Germinal center (tissue), 1 donor: ENCODE measurements around the gene RGS10.
"Not testable (repeated sequence)": the region's sequence is repeated elsewhere in the genome, so short reads cannot be mapped to it uniquely, and the experiment has no call there.

ENCODE experiments used
- DNase-seq: peaks from one replicate; pipeline ENCODE4 v3.0.0; 2012; ENCODE audit warnings: mixed read lengths, low spot score

RGS10 gene, protein sequence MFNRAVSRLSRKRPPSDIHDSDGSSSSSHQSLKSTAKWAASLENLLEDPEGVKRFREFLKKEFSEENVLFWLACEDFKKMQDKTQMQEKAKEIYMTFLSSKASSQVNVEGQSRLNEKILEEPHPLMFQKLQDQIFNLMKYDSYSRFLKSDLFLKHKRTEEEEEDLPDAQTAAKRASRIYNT

DNA sequence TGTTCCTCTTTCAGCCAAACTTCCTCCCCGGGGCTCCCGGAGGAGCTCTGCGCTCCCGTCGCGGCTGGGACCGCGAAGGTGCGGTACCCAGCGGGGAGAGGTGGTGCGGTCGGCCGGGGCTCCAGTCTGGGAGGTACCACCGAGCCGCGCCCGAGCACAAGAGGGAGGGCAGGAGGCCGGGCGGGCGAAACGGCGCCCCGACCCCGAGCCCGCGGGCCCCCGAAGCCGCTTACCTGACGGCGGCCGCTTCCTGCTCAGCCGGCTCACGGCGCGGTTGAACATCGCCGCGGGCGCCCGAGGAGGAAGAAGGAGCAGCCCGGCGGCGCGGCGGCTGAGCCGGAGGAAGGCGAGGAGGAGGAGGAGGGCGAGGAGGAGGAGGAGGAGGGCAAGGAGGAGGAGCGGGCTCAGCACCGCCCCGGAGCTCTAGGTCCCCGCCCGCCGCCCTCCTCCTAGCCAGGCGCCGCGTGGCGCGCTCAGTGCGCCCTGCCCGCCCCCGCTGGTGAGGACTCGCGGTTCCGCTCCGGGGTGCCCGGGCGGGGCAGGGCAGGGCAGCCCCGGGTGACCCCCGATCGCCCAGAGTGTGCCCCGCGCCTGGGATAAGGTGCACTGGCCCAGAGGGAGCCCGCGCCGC, at the start of gene RGS10:
Gene RGS10 (minus strand): TSS at position 363 of the 631 bp plus-strand sequence. CDS start 81 bp downstream, at position 282.
- peak; percentile 85 for DNase-seq

DNA sequence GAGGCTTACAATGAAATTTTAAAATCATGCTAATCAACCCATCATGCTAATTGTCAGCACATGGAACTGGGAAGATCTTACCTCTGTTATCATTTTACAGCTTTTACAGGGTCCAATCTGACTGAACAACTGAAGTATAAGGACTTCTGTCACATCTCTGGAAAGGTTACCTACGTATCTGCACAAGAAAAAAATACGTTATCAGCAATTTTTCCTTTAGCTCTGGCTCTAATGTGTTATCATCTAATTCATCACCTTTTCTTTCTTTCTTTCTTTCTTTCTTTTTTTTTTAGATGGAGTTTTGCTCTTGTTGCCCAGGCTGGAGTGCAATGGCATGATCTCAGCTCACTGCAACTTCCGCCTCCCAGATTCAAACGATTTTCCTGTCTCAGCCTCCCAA, 45.6 kb upstream of the RGS10 start:
- DNase-seq = no peak

DNA sequence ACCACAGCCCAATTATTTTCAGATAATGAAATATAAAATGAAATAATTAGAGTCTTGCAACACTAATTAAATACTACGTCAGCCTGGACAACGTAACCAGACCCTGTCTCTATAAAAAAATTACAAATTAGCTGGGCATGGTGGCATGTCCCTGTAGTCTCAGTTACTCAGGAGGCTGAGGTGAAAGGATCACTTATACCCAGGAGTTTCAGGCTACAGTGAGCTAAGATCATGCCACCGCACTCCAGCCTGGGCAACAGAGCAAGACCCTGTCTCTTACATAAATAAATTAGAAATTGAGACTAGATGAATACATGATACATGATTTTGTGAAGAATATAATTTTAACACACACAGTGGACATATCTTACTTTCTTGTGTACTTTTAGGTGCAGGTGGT, 35.8 kb upstream of the RGS10 start:
- no peak for DNase-seq

DNA sequence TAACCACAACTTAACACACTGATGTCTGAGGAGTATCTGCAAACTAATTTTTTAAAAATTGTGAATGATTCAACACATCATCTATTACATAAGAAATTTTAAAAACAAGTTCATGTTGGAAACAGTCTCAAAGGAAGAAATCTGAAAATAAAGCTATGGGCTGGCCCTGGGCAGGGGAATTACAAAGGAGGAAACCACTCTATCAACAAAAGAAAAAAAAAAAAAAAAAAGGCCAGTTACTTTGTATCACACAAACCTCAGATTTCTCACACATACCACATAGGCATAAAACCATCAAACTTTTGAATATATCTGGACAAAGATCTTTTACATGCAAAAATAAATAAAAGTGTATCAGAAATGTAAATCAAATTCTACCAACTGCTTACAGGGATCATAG, 33.5 kb upstream of the RGS10 start:
- DNase-seq = no peak

DNA sequence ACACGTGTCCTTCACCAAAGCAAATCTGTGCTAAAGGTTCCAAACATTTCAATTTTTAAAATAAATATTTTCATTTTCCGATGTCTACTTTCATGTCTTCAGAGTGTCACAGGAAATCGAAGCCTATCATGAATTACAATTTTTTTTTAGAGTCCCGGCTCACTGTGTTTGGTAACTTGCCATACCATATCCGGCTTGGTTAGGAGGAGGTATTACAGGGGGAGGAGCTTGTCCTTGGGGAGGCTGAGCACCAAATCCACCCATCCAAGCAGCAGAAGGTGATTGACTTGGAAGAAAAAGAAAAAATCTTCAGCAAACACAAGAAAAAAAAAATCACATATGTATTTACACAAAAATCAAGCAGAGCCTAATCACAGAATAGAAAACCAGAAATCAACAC, 33.0 kb upstream of the RGS10 start:
- no peak for DNase-seq

DNA sequence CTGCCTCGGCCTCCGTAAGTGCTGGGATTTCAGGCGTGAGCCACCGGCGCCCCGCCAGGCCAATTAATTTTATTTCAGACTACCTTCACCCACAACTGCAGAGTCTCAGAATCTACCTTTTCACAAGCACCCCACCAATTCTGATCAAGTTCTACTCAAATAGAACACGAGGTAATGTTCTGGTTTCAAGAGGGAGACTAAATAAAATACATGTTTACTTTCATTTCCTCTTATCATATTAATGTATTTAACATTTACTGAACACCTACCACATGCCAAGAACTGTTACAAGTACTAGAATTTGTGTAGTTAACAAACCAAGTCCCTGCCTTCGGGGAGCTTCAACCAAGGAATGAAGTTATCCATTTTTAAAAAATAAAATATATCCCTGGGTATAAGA, 25.5 kb upstream of the RGS10 start:
- DNase-seq = peak; percentile 44

DNA sequence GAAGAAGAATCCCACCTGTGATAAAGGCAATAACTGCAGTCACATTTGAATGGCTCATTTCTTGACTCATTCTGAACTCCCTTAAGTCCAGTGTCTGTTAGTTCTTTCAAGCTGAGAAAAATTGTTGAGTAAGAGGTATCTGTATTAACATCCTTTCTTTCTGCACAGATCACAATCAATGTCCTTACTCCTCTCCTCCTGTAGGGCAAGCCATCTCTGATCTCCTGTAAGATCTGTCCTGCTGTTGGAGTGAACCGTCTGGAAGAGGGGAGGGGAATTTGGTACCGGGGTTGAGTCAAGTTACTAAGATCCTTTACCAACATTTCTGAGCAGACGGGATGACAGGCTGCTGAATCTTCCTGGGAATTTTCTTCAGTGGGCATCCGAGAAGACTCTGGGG, 19.6 kb upstream of the RGS10 start:
- DNase-seq = no peak

DNA sequence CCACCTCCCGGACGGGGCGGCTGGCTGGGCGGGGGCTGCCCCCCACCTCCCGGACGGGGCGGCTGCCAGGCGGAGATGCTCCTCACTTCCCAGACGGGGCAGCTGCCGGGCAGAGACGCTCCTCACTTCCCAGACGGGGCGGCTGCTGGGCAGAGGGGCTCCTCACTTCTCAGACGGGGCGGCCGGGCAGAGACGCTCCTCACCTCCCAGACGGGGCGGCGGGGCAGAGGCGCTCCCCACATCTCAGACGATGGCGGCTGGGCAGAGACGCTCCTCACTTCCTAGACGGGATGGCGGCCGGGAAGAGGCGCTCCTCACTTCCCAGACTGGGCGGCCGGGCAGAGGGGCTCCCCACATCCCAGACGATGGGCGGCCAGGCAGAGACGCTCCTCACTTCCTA, 17.0 kb upstream of the RGS10 start:
- not testable (repeated sequence) for DNase-seq

DNA sequence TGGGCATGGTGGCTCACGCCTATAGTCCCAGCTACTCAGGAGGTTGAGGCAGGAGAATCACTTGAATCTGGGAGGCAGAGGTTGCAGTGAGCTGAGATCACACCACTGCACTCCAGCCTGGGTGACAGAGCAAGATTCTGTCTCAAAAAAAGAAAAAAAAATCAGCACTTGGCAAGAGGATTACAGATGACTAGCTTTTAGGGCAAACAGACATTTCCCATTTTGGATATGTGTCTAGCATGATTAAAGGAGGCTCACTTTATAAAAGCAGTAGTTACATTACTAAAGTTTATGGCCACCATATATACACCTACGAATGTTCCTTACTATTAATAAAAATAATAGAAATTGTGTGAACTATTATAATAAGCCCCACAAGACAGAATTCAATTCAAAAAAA, 13.6 kb upstream of the RGS10 start:
- DNase-seq = not testable (repeated sequence)

DNA sequence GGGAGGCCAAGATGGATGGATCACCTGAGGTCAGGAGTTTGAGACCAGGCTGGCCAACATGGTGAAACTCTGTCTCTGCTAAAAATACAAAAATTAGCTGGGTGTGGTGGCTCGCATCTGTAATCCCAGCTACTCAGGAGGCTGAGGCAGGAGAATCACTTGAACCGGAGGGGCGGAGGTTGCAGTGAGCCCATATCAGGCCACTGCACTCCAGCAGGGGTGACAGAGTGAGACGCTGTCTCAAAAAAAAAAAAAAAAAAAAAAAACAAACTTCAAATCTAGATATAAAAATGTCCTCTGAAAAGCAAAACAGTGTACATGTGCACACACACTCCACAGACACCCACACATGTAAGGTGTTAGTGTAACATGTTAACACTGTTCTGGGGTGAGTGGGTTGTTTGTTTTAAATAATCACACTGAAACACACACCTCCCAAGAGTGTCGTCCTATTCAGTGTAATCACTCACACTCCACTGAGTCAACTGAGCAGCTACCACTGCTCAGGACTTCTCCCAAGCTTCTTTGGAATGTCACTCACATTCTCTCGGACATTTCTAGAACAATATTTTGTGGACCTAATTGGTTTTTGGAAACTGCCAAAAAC, 12.8 kb upstream of the RGS10 start:
- no peak for DNase-seq

DNA sequence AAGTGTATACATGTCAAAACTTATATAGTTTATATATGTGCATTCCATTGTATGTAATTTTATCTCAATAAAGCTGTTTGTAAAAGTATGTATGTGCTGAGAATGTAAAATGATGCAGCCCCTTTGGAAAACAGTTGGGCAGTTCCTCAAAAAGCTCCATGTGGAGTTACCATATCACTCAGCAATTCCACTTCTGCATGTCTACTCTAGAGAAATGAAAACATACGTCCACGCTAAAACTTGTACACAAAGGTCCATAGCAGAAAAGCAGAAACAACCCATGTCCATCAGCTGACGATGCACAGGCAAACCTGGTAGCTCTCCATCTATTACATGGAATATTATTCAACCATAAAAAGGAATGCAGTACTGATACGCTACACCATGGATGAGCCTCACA, 8.3 kb upstream of the RGS10 start:
- DNase-seq = no peak

DNA sequence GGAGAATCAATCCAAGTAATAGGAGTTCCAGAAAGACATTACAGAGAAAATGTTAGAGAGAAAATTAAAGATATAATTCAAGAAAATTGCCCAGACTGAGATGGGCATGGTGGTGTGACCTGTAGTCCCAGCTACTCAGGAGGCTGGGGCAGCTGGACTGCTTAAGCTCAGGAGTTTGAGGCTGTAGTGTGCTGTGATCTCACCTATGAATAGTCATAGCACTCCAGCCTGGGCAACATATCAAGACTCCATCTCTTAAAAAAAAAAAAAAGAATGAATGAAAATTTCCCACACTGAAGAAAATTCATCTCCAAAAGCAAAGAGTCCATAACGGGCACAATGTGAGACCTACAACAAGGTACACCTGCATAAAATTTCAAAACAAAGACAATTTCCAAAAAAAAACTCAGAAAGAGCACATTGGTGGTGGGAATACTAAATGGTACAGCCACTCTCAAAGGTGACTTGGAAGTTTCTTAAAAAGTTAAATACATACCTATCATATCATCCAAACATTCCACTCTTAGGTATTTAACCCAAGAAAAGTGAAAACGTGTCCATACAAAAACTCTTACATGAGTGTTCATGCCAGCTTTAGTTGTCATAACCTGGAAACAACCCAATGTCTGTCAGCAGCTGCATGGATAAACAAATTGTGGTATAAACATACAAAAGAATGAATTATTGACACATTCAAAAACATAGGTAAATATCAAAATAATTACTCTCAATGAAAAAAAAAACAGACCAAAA, 6.9 kb upstream of the RGS10 start:
- DNase-seq = no peak

DNA sequence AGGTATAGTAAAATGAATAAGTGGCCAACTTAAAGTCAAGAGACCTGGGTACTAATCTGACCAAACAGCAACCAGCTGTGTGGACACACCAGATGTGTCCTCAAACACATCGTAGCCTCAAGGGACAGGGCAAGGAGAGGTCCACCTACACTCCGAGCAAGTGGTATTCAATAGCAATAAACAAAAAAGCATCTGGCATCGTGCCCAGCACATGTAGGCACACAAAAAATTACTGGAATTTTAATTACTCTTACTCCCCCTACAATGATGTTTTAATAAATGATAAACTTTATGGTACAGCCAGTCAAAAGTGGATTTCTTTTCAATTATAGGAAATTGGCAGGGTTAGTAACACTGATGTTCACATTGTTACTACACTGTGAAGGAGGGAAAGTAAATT, 3.5 kb upstream of the RGS10 start:
- DNase-seq = no peak

DNA sequence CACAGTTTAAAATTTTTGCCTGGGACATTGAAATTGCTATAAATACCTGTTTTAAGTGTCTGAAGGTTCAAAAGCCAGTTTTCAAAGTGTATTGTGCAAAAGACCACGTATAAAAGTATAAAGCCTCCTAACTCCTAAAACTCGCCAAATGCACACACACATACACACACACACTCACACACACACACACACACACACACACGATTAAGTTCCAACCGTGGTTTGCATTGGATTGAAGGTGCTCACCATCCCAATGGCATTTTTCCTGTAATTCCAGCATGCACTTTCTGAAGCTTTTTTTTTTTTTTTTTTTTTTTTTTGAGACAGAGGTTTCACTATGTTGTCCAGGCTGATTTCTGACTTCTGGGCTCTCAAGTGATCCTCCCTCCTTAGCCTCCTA, 2.8 kb upstream of the RGS10 start:
- DNase-seq = no peak

DNA sequence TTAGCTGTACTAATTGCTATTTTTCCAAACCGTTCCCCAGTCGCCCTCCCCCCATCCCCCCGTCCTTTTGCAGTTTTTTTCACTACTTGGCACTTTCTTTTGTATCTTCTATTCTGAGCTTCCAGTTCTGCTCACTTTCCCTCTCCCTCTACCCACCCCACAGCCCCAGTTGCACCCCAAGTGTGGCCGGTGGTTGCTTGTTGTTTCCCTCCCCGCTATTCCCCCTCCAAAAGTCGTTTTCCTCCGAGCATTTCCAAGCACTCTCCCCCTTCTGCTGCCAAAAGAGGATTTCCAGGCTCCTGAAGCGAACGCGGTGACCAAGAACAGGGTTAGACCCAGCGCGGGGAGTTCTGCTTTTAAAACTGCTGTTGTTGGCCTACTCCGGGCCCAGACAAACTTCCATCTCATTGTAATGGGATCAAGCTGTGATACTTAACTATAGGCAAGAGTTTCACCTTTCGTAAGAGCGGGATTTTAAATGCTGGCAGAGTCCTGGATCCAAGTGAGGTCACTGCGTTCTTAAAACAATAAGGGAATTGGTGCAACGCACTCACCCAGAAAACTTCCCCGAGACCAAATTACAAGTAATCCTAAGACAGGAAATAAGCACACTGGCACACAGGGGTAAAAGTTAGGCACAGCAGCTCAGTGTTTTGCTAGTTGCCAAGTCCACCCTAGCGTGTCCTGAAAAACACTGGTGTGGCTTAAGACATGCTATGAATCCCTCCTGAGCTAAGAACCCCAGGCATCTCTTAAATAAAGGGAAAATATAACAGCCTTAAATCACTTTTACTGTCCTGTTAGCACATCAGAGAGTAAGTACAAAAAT, 1.5 kb upstream of the RGS10 start:
- no peak for DNase-seq

DNA sequence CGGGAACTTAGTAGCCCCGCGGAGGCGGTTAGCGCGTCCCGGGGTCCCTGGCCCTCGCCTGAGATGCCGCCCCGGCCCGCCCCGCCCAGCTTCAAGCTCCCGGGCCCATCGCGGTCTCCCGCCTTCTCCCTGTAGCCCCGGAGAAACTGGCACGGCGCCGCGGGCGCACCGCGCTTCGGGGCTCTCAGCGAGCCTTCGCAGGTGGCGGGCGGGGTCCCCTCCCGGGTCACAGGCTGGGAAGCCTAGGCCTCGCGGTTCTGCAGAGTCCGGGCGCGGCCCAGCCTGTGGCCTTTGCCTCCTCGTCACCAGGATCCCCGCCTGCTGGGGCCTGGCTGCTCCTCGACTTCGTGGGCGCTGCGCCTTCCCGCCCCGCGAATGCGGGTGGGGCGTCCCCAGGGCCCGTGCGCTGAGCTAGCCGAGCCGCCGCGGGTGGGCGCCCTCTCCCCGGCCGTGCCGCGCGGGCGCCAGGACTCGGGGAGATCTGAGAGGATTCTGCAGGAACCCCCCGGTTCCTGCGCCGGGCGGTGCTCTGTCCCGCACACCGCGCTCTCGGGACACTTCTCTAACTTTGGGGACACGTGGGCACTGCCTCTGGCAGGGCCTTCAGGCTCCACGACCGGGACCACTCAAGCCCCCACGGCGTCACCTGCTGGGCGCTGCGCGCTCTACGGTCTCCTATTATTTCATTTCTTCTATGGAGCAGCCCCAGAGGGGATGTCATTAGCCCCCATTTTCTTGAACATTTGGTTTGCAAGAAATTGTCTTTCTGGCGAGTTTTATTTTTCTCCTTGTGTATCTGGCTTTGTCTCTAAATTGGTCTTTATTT, 682 bp upstream of the RGS10 start:
- peak; percentile 69 for DNase-seq

DNA sequence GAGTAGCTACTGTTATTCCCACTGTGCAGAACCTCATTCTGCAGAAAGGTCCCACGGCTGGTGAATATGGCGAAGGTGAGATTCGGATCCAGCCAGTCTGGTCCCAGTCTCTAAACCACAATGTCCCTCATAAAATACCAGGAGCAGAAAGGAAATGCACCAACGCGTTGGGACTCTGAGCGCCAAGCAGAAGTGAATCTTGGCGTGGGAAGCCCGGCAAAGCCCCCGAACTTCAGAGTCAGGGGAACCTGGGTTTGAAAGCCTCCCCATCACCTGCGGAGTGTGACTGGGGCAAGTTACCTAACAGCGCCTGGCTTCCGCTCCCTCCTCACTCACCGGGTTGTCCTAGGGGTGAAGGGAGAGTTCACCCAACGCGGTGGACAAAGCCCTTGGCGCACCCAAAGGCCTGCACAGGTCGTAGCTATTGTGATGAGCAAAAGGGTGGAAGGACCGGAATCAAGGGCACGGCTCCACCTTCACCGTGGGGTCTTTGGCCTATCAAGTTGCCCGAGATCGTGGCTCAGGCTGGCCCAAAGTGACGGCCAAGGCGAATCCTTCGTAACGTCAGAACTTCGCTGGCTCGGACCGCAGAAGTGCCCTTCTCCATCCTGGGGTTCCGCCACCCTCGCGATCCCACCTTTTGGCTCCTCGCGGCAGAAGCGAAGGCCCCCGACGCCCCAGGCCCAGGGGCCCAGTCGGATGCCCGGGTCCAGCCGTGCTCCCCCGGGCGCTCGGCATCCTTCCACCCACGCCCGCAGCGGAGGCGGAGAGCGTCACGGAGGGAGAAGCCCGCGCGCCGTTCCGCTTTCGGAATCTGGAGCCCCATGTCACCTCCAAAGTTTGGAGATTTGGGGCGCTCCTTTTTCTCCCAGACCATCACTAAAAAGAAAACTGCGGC, 811 bp downstream of the RGS10 start:
- peak; percentile 53 for DNase-seq

DNA sequence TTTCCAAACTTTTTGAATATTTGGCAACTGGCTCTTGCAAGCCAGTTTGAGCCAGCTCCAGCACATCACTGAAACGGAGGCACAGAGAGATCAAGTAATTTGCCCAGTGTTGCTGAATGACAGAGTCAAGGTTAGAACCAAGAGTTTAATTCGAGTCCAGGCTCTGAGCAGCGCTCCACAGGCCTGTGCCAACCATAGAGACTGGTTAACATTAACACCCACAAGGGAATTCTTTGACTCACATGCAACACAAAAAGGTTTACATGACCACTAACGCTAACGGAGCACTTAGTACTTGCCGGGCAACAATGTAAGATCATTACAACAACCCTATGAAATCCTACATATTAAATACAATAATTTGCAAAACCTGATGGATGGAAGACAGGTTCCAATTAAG, 1.5 kb downstream of the RGS10 start:
- no peak for DNase-seq

DNA sequence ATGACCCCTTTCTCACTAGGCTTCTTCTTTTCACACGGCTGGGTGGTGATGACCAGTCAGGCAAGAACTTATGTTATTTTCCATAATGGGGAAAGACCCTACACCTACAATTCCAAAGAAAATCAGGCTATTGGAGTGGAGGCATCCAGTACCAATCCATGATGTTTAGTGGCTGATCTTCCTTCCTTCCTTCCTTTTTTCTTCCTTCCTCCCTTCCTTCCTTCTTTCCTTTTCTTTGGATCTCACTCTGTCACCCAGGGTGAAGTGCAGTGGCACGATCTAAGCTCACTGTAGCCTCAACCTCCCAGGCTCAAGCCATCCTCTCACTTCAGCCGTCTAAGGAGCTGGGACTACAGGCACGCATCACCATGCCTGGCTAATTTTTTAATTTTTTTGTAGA, 2.5 kb downstream of the RGS10 start:
- DNase-seq = no peak

DNA sequence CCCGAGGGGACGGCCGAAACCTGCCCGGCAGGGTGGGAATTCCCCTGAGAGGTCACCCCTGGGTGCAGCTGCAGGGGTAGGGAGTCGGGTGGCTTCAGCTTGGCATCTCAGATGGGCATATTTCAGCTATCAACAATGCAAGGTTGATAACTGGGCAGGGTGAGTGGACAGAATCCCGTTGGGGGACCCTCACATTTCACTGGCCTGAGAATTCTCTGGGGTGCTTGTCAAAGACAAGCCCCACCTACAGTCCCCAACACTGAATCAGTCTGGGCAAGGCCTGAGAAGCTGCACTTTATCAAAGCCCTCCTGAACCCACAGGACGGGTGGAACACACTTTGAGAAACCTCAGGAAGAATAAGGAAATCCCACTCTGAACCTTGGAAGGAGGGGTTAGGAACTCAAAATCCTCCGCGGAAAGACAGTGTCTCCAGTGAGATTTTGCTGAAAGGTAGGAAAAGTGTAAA, 3.1 kb downstream of the RGS10 start:
- DNase-seq = no peak
